Sigmoid colon (tissue), 7 donors: ENCODE results near the gene SH2D1A. TPM values are rescaled to one million over a fixed set of nuclear protein-coding genes. Genes with fewer than 3 reads are reported as not detected.

Experiments
- DNase-seq: peaks from one replicate; pipeline ENCODE4 v3.0.0-alpha.2; 2019
- H3K27ac ChIP-seq, 4 donors: fragments of 200-600 bp; sonication (generic); one replicate each; pipeline ENCODE4 v1.5.1; 2016 to 2019; ENCODE audit warnings: mild to moderate bottlenecking in 1 of 4
- H3K27me3 ChIP-seq, 3 donors: fragments of 200-600 bp; sonication (generic); one replicate each; pipeline ENCODE4 v1.5.1; 2019; ENCODE audit warnings: mild to moderate bottlenecking in 1 of 3
- H3K36me3 ChIP-seq, 4 donors: fragments of 200-600 bp; sonication (generic); one replicate each; pipeline ENCODE4 v1.5.1; 2016 to 2019
- H3K4me1 ChIP-seq, 4 donors: fragments of 200-600 bp; sonication (generic); one replicate each; pipeline ENCODE4 v1.5.1; 2017 to 2019
- H3K4me3 ChIP-seq, 4 donors: fragments of 200-600 bp; sonication (generic); one replicate each; pipeline ENCODE4 v1.5.1; 2017 to 2019; ENCODE audit warnings: mild to moderate bottlenecking in 2 of 4, moderate library complexity in 1 of 4
- H3K9me3 ChIP-seq, 4 donors: fragments of 200-600 bp in 3 of 4; sonication (generic) in 3 of 4; one replicate each; pipeline versions ENCODE4 v1.5.1 to v1.6.1; 2013 to 2019
- EP300 ChIP-seq, 4 donors: sonication (generic); formaldehyde crosslinking; IDR thresholded peaks; one replicate each; pipeline ENCODE4 v1.6.1; 2017; ENCODE audit warnings: antibody characterized with exemption in 4 of 4
- POLR2A ChIP-seq, 2 donors: fragments of 450-650 bp; IDR thresholded peaks; one replicate each; pipeline ENCODE4 v1.6.1; 2016; ENCODE audit warnings: antibody characterized with exemption in 2 of 2, mild to moderate bottlenecking in 2 of 2, moderate library complexity in 2 of 2
- POLR2AphosphoS5 ChIP-seq, 4 donors: sonication (generic); formaldehyde crosslinking; IDR thresholded peaks; one replicate each; pipeline ENCODE4 v1.6.1; 2017; ENCODE audit warnings: antibody characterized with exemption in 4 of 4
- WGBS, 2 donors: extraction: QIAGEN DNeasy Blood & Tissue Kit; methylation state at CpG; one replicate each; pipeline ENCODE4 v1.1.7; 2013; 5-methylcytosine and 5-hydroxymethylcytosine counted together
- intact Hi-C: fragments of 100-400 bp; cut with DNase I; formaldehyde crosslinking; loops from one replicate; pipeline ENCODE4 v1.15.1; 2023
- polyA plus RNA-seq, 3 donors: library from polyadenylated mRNA; stranded (reverse); fragments of 200-250 nt; gene quantifications; one replicate each; pipeline ENCODE4 v1.2.3, GENCODE V29; 2013
- total RNA-seq, 4 donors: library from RNA; depleted of rRNA; stranded (reverse); fragments of >200 nt; gene quantifications; one replicate each; pipeline ENCODE4 v1.1.0, GENCODE V29; 2016
- TF ChIP-seq, protein P1 (sequence below), 4 experiments: fragments of 450-650 bp in 3 of 4; fragments of 200-600 bp in 1 of 4; IDR thresholded peaks; one replicate each; pipeline ENCODE4 v1.5.1; 2016 to 2019; ENCODE audit warnings: antibody characterized with exemption in 4 of 4, mild to moderate bottlenecking in 3 of 4, moderate library complexity in 2 of 4
- donor health status: healthy with polysubstance abuse.
- donor health status: Bipolar disorder and iron deficiency.
- donor health status: healthy.

Gene SH2D1A
- total and polyA plus RNA-seq, 7 donors = 0.14 to 6.5 (median 0.33) TPM; not detected in 2

DNA sequence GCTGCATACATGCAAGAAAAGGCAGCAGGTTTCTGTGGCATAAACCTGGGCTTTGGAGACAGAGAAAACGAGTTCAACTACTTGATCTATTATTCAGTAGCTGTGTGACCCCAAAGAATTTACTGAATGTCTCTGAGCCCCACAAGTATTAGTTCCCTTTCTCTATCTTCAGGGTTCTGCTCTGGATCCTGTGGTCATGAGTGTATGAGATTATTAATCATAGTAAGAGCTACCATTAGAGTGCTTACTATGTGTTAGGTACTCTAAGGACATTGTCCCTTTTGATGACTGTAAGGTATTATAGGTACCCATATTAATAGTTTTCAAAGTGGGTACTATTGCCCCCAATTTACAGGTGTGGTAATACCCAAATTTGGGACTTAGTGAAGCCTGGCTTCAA is 8.4 kb upstream of the SH2D1A start:
- WGBS, 2 donors = 60 to 63% methylated on average over 1 of the region's 1 CpG
- intact Hi-C loops = no loop called here
- DNase-seq = no peak
- H3K27me3 ChIP-seq = no peaks in the 10 kb centered on the region
- TF ChIP-seq POLR2AphosphoS5 (IDR thresholded peaks at IDR 0.05) = no peak
- TF ChIP-seq POLR2A (IDR thresholded peaks at IDR 0.05) = no peak
- TF ChIP-seq, protein P1, sequence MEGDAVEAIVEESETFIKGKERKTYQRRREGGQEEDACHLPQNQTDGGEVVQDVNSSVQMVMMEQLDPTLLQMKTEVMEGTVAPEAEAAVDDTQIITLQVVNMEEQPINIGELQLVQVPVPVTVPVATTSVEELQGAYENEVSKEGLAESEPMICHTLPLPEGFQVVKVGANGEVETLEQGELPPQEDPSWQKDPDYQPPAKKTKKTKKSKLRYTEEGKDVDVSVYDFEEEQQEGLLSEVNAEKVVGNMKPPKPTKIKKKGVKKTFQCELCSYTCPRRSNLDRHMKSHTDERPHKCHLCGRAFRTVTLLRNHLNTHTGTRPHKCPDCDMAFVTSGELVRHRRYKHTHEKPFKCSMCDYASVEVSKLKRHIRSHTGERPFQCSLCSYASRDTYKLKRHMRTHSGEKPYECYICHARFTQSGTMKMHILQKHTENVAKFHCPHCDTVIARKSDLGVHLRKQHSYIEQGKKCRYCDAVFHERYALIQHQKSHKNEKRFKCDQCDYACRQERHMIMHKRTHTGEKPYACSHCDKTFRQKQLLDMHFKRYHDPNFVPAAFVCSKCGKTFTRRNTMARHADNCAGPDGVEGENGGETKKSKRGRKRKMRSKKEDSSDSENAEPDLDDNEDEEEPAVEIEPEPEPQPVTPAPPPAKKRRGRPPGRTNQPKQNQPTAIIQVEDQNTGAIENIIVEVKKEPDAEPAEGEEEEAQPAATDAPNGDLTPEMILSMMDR (IDR thresholded peaks at IDR 0.05) = no peak
- no peak for TF ChIP-seq EP300 (IDR thresholded peaks at IDR 0.05)
- H3K27ac ChIP-seq = no peak overlapping the region
- no peaks in the 10 kb centered on the region for H3K9me3 ChIP-seq
- no peaks in the 10 kb centered on the region for H3K4me1 ChIP-seq
- H3K36me3 ChIP-seq = no peaks in the 10 kb centered on the region
- no peak overlapping the region for H3K4me3 ChIP-seq

DNA sequence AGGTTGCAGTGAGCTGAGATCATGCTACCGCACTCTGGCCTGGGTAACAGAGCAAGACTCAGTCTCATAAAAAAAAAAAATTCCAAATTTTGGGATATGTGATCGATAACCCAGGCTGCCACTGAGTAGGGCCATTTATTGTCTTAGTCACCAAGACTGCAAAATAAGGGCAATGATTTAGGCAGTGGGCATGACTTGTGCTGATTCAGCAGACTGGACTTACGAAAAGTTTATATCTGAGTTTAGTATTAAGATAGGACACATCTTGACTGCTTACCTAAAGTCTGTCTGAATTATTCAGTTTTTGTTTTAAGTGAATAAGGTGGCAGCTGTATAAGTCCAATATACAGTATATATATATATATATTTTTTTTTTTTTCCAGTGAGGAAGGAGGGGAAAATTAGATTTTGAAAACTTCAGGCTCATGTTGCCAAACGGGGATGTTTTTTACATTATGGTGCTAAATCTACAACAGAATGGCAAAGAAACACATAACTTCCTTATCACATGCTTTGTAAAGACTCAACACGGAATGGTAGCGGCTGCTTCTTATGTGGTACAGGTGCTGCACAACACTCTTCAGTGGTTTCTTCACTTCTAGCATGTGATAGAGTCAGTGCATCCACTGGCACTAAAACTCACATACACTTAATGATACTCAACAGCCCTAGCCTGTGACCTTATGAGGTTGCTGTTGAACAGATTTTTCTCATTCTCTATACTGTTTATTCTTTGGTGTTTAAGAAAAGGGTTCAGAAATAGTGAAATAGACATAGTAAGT is 7.4 kb upstream of the SH2D1A start:
- no peak overlapping the region for H3K4me3 ChIP-seq
- TF ChIP-seq, protein P1 (IDR thresholded peaks at IDR 0.05) = no peak
- no peak for TF ChIP-seq POLR2A (IDR thresholded peaks at IDR 0.05)
- no peak for TF ChIP-seq POLR2AphosphoS5 (IDR thresholded peaks at IDR 0.05)
- no peak for TF ChIP-seq EP300 (IDR thresholded peaks at IDR 0.05)
- H3K27me3 ChIP-seq = no peaks in the 10 kb centered on the region
- H3K9me3 ChIP-seq = no peaks in the 10 kb centered on the region
- 81 to 91% methylated on average over 6 of the region's 6 CpGs for WGBS, 2 donors
- intact Hi-C loops = no loop called here
- H3K36me3 ChIP-seq = no peaks in the 10 kb centered on the region
- DNase-seq = no peak
- H3K4me1 ChIP-seq = no peaks in the 10 kb centered on the region
- no peak overlapping the region for H3K27ac ChIP-seq

DNA sequence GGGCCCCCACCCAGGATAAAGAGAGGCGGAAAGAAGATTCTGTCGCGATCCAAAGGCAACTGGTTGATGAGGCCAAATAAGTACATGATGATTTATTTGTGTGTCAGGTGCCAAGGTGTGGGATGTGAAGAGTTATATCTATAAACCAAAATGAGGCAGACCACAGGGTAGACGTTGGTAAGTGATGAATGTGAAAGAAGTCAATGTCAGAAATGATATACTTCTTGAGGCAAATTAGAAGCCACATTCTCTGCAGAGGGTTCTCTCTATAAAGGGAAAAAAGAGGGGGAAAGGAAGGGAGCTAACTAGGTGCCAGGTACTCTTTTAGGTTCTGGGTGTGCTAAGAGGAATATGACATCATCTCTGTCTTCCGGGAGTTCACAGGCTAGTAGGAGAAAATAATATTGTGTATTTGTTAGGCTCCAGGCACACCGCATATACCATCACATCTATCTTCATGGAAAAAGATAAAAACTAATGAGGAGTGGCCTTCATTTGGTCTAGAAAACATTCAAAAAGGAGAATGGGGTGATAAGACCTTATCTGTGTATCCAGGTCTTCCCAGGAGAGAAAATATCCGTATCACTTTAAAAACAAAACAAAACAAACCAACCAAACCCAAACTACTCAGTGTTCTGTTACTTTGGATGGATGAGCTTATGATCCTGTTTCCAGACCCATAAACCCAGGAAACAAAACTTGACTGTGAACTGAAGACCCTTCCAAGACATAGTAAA is 4.8 kb upstream of the SH2D1A start:
- Histone ChIP-seq H3K4me3 (no peak overlapping the region), H3K4me1 (no peaks in the 10 kb centered on the region), H3K36me3 (no peaks in the 10 kb centered on the region), H3K27ac (no peak overlapping the region), H3K9me3 (no peaks in the 10 kb centered on the region), H3K27me3 (no peaks in the 10 kb centered on the region)
- TF ChIP-seq EP300 (IDR thresholded peaks at IDR 0.05) (no peak), POLR2A (IDR thresholded peaks at IDR 0.05) (no peak), POLR2AphosphoS5 (IDR thresholded peaks at IDR 0.05) (no peak)
- TF ChIP-seq, protein P1 (IDR thresholded peaks at IDR 0.05) = no peak
- WGBS, 2 donors = 67 to 81% methylated on average over 7 of the region's 7 CpGs
- intact Hi-C loops = no loop called here
- DNase-seq = no peak

DNA sequence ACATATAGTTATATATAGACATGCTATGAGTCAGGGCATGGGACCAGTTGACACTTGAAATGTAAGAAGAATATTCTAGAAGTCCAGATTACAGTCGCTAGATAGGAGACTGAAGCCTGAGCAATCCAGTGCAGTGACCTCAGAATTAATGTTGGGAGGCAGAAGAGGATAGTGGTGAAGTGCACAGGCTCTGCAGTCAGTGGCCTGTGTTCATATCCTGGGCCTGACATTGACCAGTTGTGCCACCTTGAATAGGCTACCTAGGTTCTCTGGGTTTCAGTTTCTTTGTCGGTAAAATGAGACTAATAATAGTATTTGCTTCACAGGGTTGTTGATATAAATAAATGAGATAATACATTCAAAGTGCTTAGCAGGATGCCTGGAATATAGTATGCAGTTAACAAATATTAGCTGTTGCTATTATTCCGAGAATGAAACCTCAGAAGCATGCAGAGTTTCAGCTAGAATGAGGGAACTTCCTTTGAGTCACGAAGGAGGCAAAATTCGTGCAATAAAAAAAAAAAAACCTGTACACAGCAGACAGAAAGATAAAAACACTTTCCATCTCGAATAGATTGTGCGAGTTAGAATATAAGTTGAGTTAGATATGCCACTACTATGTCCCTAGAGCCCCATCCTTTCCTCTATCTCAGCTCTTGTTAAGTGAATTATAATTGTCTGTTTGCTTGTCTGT is 4.0 kb upstream of the SH2D1A start:
- no peaks in the 10 kb centered on the region for H3K27me3 ChIP-seq
- WGBS, 2 donors = 80 to 86% methylated on average over 7 of the region's 7 CpGs
- no peak for DNase-seq
- intact Hi-C loops = no loop called here
- no peak for TF ChIP-seq POLR2AphosphoS5 (IDR thresholded peaks at IDR 0.05)
- TF ChIP-seq, protein P1 (IDR thresholded peaks at IDR 0.05) = no peak
- no peak for TF ChIP-seq EP300 (IDR thresholded peaks at IDR 0.05)
- no peak for TF ChIP-seq POLR2A (IDR thresholded peaks at IDR 0.05)
- no peaks in the 10 kb centered on the region for H3K9me3 ChIP-seq
- no peaks in the 10 kb centered on the region for H3K4me1 ChIP-seq
- H3K27ac ChIP-seq = no peak overlapping the region
- H3K36me3 ChIP-seq = no peaks in the 10 kb centered on the region
- H3K4me3 ChIP-seq = no peak overlapping the region
